Stimulated activated CD8-positive, alpha-beta memory T cell treated with anti-CD3 and anti-CD28 coated beads, Interleukin-2, amount 100 ng/mL, for 48 hours (primary cell): Measurements from ENCODE around the gene KLHDC9.
A peak's percentile ranks its signal among the peaks of the same experiment; 100 is the strongest.
"Not testable (repeated sequence)": the region's sequence is repeated elsewhere in the genome, so short reads cannot be mapped to it uniquely, and the experiment has no call there.

Experiments used
- DNase-seq, 2 donors: peaks; one replicate each; pipeline ENCODE4 v3.0.0-alpha.2; 2020; ENCODE audit warnings: low read depth in 2 of 2

Gene KLHDC9

DNA sequence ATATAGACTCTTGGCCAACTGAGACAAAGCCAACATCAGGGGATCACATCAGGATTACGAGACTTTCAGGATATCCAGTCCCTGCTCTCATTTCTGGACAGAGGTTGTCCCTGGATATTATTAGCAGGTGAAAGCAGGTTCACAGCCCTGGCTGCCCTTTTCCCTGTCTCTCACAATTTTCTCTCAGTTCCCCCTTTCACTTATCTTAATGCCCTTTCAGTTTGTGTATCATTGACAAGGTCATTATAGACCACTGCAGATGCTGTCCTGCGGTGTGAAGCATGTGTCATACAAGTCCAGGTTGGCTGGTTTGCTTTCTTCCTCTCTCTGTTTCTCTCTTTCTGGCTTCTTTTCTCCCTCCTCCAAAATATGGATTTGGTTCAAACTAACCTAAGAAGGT lies 2.1 kb upstream of the KLHDC9 start:
- DNase-seq, result no peak

DNA sequence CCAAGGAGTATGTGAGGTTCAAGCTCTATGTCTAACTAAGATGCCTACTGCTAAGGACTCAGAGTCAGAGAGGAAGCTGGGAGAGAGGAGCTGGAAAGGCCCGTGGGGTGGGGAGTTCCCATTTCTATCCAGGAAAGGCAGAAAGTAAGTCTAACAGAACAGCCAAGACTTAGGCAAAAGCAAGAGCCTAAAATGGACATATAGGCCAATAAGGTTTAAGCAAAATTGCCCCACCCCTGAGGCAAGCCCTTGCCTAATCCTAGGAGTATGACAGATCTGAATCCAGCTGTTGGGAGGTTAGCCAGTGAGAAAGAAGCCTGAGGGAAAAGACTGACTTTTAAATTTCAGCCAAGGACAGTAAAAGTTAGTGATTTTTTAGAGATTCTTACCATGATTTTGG lies 1.6 kb upstream of the KLHDC9 start:
- DNase-seq, result no peak

DNA sequence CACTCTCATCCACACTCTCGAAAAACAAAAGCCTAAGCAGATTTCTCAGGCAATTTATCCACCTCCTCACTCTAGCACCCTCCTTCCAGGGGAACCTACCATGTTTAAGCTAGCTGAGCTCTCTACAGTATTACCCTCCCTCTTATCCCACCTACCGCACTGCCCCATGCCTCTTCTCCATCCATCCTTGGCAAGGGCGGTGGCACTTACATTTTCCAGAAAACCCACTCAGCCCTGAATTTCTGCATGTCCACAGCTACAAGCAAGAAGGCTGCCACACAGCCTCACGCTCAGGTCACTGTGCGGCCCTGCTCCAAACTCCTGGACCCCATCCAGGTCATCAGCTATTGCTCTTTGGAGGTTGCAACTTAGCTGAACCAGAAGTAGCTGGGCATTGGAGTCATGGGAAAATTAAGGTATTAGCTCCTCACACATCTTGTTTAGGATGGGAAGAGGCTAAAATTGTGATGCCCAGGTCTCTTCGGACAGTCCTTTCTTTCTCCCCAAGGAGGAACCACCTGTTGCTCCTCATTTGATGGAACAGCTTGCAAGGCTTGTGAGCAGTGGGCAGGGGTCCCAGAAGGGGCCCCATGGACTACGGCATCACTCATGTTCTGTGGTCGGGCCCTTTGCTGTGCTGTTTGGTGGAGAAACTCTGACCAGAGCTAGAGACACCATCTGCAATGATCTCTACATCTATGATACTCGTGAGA lies 1.1 kb downstream of the KLHDC9 start:
- DNase-seq, result no peak

DNA sequence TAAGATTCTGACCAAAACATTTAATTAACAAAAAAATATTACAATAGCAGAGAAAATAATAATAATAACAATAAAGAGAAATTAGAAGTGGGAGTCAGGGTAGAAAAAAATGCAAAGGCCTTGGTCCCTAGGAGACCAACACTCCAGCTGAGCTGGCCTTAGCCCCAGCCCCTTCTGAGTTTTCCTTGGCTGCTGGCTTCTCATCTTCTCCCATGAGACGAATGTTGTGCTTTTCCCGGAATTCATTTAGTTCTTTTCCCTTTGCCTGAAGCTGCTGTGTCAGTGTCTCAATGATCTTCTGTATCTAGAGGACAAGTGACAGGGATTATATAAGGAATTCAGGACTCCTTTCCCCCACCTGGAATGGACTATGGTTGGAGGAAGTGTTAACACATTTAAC lies 2.4 kb downstream of the KLHDC9 start:
- no peak for DNase-seq

DNA sequence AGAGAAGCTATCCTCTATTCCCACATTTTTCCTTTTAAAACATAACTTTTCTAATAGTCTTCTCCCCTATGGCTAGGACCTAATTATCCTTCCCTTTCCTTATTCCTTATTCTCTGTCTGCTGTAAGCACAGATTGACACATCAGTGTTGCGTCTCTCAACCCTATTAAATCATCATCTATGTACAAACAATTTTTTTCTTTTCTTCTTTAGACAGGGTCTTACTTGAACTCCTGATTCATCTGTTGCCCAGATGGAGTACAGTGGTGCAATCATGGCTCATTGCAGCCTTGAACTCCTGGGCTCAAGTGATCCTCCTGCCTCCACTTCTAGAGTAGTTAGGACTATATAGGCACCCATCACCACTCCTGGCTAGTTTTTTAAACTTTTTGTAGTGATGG lies 8.3 kb downstream of the KLHDC9 start:
- no peak for DNase-seq

DNA sequence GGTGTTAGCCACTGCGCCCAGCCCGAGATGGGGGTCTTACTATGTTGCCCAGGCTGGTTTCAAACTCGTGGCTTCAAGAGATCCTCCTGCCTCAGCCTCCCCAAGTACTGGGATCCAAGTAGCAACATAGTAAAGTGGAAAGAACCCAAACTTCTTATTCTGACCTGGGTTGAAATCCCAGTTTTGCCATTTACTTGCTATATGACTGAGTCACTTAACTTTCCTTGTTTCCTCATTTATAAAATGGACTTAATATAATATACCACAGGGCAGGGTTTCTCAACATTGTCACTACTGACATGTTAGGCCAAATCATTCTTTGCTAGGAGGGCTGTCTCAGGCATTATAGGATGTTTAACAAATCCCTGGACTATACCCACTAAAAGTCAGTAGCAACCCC lies 13.0 kb downstream of the KLHDC9 start:
- no peak for DNase-seq

DNA sequence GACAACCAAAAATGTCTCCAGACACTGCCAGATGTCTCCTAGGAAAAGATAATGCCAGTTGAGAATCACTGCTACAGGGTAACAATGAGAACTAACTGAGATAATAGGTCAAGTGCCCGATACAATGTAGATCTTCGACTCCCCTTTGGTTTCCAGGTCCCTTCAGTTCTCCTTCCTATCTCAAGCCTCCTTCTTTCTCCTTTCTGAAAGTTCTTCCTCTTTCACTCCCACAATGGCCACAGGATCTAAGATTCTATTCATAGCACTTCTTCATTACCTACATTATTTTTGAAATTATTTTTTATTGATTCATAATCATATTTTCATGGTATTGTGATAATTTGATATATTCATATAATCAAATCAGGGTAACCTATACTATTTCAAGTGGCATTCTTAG lies 13.4 kb downstream of the KLHDC9 start:
- DNase-seq, result no peak

DNA sequence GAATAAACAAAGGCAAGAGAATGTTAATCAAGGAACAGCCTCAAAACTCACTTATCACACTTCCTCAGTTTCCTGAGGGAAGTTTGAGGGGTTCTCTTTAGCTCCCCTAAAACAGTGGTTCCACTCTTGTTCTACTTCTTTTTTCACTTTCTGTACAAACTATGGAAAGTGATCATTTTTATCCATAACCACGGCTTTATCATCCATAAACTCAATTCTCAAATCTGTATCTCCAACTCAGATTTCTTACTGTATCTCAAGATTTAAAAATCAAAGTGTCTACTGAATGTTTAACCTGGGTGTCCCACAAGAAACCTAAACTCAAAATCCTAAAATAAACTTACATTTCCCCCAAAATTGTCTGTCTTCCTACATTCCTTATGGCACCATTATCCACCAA lies 15.8 kb downstream of the KLHDC9 start:
- no peak for DNase-seq

DNA sequence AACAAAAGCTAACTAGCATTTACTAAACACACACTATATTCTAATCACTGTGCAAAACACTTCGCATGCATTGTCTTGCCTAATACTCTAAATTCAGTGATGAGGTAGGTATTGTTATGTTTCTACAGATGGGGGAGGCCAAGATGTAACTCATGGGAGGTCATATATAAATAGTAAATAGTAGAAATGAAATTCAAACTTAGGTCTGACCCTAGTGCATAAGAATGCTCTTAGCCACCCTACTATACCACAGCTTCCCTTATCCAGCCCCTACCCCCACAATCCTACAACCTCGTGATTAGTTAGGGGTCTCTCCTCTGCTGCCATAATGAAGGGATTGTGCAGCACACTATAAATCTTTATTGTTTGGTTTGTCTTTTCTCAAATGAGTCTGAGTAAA lies 16.4 kb downstream of the KLHDC9 start:
- DNase-seq, result no peak

DNA sequence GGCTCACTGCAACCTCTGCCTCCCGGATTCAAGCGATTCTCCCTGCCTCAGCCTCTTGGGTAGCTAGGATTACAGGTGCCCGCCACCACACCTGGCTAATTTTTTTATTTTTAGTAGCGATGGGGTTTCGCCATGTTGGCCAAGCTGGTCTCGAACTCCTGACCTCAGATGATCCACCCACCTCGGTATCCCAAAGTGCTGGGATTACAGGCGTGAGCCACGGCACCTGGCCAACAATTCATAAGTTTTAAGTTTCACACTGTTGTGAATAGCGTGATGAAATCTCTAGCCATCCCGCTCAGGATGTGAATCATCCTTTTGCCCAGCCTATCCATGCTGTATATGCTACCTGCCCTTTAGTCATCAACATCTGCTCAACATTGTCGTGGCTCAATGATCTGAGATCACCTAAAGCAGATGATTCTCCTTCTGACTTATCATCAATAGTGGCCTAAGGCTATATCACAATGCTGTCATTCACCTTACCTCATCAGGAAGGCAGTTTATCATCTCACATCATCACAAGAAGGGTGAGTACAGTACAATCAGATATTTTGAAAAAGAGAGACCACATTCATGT lies 17.1 kb downstream of the KLHDC9 start:
- DNase-seq, result peak in 1 of 2 donors; percentile 26

DNA sequence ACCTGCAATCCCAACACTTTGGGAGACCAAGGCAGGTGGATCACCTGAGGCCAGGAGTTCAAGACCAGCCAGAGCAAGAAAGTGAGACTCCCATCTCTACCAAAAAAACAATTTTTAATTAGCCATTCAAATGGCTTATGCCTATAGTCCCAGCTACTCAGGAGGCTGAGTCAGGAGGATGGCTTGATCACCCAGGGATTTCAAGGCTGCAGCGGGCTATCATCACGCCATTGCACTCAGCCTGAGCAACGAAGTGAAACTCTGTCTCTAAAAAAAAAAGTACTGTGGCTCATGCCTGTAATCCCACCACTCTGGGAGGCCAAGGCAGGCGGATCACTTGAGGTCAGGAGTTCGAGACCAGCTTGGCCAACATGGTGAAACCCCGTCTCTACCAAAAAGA lies 17.8 kb downstream of the KLHDC9 start:
- not testable (repeated sequence) for DNase-seq

DNA sequence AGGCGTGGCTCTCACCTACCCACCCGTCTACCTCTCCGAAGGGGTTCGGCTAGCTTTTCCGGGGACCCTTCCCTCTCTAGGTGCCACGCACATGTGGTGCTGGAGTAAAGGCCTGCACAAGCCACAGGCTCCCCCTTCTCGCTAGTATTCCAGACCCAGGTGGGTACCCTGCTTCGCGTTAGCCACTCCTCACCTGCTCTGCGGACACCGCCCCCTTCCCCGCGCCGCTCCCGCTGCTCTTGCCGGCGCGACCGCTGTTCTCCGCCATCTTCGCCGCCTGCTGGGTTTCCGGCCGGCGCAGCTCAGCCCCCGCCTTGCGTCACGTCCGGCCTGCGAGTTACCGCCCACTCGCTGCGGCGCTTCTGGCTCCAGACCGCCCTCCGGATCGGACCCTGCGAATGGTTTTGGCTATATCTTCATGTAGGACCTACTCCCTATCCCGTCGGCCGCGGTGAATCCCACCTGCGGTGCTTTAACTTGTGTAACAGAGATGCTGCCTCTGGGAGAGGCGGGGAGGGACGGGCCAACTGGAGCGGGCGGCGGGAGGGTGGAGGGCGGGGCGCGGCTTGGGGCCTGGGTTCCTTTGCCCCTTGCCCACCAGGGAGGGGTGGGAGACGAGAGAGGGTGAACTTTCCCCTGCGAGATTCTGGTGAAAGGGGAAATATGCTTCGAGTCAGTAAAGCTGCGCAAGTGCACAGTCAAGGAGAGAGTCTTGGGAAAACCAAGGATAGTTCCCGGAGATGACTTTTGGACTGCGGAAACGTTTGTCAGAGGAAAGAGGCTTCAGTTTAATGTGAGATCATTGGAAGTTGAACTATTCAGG lies 19.8 kb downstream of the KLHDC9 start, which contains the start of the genes NIT1 and PFDN2:
Gene NIT1, plus strand, starts transcription at position 347 of the 823 bp plus-strand sequence. Its CDS starts 72 bp downstream, at position 419.
Gene PFDN2, minus strand, starts transcription at position 279 of the 823 bp plus-strand sequence. Its CDS starts 11 bp downstream, at position 268.
- peak; percentile 82 to 84 for DNase-seq

DNA sequence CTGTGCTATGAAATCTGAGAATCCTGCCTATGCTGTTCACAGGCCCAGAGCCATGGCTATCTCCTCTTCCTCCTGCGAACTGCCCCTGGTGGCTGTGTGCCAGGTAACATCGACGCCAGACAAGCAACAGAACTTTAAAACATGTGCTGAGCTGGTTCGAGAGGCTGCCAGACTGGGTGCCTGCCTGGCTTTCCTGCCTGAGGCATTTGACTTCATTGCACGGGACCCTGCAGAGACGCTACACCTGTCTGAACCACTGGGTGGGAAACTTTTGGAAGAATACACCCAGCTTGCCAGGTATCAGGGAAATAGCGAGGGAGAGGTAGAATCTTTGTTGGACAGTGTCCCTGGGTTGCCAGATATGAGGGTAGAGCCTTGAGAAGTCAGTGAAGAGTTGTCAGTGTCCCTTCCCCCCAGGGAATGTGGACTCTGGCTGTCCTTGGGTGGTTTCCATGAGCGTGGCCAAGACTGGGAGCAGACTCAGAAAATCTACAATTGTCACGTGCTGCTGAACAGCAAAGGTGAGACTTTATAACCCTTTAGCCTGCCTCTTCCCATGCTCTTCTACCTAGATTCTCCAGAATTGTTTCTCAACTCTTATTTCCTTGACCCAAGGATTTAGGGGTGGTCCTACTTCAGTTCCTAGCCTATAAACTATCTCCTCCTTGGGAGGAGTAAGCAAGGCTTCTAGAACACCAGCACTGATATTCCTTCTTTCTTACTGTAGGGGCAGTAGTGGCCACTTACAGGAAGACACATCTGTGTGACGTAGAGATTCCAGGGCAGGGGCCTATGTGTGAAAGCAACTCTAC lies 21.1 kb downstream of the KLHDC9 start:
- peak; percentile 30 to 45 for DNase-seq

DNA sequence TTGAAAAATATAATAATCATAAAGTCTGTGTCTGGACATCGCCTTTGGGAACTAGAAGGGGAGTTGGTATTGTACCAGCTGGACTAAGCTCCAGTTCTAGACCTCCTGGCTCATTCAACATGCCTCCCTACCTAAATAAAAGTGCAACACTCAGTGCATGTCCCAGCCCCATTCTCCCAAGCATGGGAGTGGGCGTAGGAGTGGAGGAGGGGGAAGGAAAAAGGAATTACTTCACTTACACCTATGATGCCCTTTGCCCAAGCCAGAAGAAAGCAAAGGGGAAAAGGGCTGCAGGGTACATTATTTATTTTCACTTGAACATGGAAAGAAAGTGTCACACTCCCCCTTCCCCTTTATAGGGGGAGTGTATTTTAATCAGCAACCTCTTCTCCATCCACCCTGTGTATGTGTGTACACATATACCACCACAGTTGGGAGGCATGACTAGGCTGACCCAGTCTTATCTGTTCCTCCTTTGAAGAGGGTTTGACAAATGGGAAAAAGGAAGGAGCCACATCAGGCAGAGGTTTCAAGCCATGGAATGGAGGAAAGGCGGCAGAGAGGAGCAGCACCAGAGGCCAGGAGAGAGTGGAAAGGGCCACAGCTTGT lies 23.0 kb downstream of the KLHDC9 start:
- no peak for DNase-seq

DNA sequence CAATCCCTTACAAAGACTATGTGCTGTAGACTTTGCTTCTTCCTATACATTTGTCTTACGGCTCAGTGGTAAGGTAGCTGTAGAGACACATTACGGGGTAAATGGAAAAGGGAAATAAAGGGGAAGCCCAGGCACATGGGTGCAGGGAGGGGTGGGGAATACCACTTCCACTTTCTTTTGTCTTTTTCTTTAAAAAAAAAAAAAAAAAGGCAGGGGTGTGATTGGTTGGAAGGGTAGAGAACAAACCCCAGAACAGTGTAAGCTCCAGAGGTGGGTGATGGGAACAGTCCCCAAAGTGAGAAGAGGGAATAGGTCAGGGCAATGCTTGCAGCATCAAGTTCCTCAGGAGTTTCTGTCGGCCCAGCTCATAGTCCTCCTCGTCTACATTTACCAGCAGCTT lies 23.7 kb downstream of the KLHDC9 start:
- DNase-seq, result no peak

DNA sequence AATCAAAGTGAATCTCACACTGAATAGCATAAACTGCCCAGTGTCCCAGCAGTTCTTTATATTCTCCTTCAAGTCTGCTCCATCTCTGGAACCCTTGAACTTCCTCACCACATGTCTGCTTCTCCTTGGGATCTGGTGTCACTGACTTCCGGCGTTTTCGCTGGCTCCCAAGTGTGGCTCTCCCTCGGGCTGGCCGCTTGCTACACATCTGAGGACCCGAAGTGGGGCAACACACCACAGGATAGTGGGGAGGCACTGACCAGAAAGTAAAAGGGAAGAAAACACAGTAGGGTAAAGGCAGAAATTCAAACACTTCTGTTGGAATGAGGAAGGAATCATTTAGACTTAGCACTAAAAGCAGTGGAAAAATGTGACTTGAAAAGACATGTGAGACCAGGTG lies 24.8 kb downstream of the KLHDC9 start:
- no peak for DNase-seq

DNA sequence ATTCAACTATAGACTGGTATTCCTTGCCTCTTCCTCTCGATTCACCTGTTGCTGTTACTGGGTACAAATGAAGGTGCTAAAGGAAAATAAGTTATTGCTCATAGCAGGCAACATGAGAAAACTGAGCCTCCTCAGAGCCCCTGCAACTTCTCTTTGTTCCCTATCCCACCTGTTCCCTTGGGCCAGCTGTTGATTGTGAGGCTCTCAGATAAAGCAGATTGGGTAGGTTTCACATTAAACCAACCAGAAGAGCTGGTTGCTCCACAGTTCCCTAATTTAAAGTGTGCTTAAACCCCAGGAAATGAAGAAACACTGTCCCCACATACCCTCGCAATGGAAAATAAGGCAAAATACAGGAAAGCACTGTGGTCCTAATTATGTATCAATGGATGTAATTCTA lies 29.5 kb downstream of the KLHDC9 start:
- DNase-seq, result no peak

DNA sequence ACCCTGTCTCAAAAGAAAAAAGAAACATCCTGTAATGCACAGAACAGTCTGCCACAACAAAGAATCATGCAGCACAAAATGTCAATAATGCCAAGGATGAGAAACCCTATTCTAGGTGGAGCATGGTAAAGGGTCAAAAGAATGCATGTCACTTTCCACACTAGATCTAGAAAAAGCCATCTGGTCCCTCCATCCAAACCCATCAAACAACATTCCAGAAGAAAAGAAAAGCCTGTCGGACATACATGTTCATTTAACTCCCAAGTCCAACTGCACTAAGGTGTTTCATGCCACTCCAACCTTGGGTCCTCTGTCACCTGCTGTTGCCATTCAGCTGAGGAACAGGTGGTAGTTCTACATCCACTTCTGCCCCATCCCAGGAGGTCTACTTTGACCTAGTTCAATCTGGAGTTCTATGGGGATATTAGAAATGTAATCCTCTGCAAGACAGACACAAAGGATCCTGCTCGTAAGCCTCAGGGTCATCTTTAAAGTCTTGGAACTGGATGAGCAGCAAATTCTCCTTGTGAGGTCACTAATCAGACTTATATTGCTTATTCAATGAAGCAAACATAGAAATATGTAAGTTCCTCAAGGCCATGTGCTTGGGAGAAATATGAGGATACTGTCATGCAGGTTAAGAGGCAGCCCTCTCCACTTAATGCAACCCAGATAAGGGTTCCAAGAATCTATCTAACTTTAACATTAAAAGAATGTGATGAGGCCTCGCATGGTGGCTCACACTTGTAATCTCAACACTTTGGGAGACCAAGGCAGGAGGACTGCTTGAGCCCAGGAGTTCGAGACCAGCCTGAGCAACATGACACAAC lies 30.6 kb downstream of the KLHDC9 start:
- DNase-seq, result no peak

DNA sequence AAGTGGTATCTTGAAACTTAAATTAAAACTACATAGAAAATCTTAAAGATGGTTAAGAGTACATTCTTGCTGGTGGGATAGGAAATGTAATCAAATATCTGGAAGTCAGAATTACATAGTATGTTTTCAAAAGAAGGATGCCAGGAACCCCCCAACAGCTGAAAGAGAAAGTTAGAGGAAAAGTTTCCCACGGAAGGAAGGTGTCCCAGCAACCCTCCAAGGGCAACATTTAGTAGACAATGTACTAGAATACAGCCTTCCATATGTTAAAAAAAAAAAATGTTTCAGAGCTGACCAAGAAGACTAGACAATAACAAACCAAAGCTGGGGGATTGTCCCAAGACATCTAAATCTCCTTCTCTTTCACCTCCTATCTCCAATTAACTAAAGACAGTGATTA lies 32.1 kb downstream of the KLHDC9 start:
- no peak for DNase-seq
